IMR-90 (cell line): Measurements from ENCODE around the gene GREB1L. TPM values are rescaled to one million over a fixed set of nuclear protein-coding genes. Genes with fewer than 3 reads are reported as not detected.

Source experiments
- ATAC-seq: fragments of 200-7000 bp; cut with Tn5 transposase; 2 replicates; pipeline ENCODE4 v1.9.1; 2020; ENCODE audit warnings: low read depth, mild to moderate bottlenecking, moderate library complexity
- BruUV-seq: library from RNA; stranded (reverse); fragments of 400-500 nt; replicated peaks from 2 replicates; lab custom pipeline; 2021; lab: Mats Ljungman, UMichigan
- CTCF ChIA-PET: fragments of 300-600 bp; formaldehyde crosslinking; extraction: SDS; loops from one replicate; lab custom pipeline; 2021; ENCODE audit warnings: antibody characterized with exemption; lab: Yijun Ruan, JAX
- POLR2A ChIA-PET: fragments of 300-600 bp; sonication (Branson Sonifier 250); formaldehyde crosslinking; loops from one replicate; lab custom pipeline; 2022; ENCODE audit warnings: antibody characterized with exemption; ENCODE audit not compliant: unreplicated experiment; lab: Charles Lee
- DNase-seq: peaks from one replicate; pipeline ENCODE4 v3.0.0; 2013
- H2AFZ ChIP-seq: replicated peaks from 2 replicates; pipeline ENCODE3; 2013; ENCODE audit warnings: low read length, mild to moderate bottlenecking; ENCODE audit not compliant: poor library complexity
- H2AK5ac ChIP-seq: 2 replicates; pipeline ENCODE4 v1.6.1; 2013; ENCODE audit warnings: low read depth, low read length, inconsistent platforms
- H2AK9ac ChIP-seq: replicated peaks from 2 replicates; pipeline ENCODE3; 2013; ENCODE audit warnings: mild to moderate bottlenecking, low read depth, low read length, moderate library complexity; ENCODE audit not compliant: poor library complexity
- H2BK120ac ChIP-seq: 2 replicates; pipeline ENCODE4 v1.6.1; 2013; ENCODE audit warnings: low read depth, low read length, inconsistent platforms
- H2BK15ac ChIP-seq: 3 replicates; pipeline ENCODE4 v1.6.1; 2013; ENCODE audit warnings: low read depth, low read length, inconsistent platforms
- H2BK20ac ChIP-seq: 2 replicates; pipeline ENCODE4 v1.6.1; 2013; ENCODE audit warnings: low read depth, mild to moderate bottlenecking, inconsistent platforms, low read length, moderate library complexity
- H2BK5ac ChIP-seq: 2 replicates; pipeline ENCODE4 v1.6.1; 2013; ENCODE audit warnings: mild to moderate bottlenecking, low read depth, low read length, inconsistent platforms; ENCODE audit not compliant: poor library complexity, severe bottlenecking
- H3K14ac ChIP-seq: replicated peaks from 2 replicates; pipeline ENCODE4 v1.6.1; 2013; ENCODE audit warnings: low read depth, low read length, inconsistent platforms
- H3K18ac ChIP-seq: 2 replicates; pipeline ENCODE4 v1.6.1; 2013; ENCODE audit warnings: low read depth, low read length, control low read depth
- H3K23ac ChIP-seq: 2 replicates; pipeline ENCODE4 v1.6.1; 2013; ENCODE audit warnings: low read depth, low read length, inconsistent platforms
- H3K27ac ChIP-seq: 2 replicates; pipeline ENCODE4 v1.5.1; 2013; ENCODE audit warnings: mild to moderate bottlenecking, control low read depth, low read length; ENCODE audit not compliant: insufficient read depth
- H3K27me3 ChIP-seq: 2 replicates; pipeline ENCODE4 v1.6.1; 2013; ENCODE audit warnings: low read length; ENCODE audit not compliant: control insufficient read depth, insufficient read depth
- H3K36me3 ChIP-seq: 2 replicates; pipeline ENCODE4 v1.6.1; 2013; ENCODE audit warnings: low read length, mixed read lengths; ENCODE audit not compliant: control insufficient read depth, insufficient read depth
- H3K4ac ChIP-seq: 2 replicates; pipeline ENCODE4 v1.6.1; 2013; ENCODE audit warnings: low read depth, low read length, inconsistent platforms
- H3K4me1 ChIP-seq: 2 replicates; pipeline ENCODE4 v1.6.1; 2013; ENCODE audit warnings: low read length, mixed read lengths; ENCODE audit not compliant: control insufficient read depth, insufficient read depth
- H3K4me2 ChIP-seq: 2 replicates; pipeline ENCODE4 v1.6.1; 2013; ENCODE audit warnings: low read depth, mild to moderate bottlenecking, control low read depth, low read length, moderate library complexity
- H3K4me3 ChIP-seq: 2 replicates; pipeline ENCODE4 v1.5.1; 2013; ENCODE audit warnings: low read depth, mild to moderate bottlenecking, control low read depth, low read length, moderate library complexity; ENCODE audit not compliant: insufficient read depth
- H3K56ac ChIP-seq: 2 replicates; pipeline ENCODE4 v1.6.1; 2013; ENCODE audit warnings: low read length, inconsistent platforms; ENCODE audit not compliant: insufficient read depth; ENCODE audit errors: extremely low read depth
- H3K79me1 ChIP-seq, 2 experiments: 2 replicates each; pipeline ENCODE4 v1.6.1; 2013; ENCODE audit warnings: low read length in 2 of 2, inconsistent platforms in 1 of 2, low read depth in 1 of 2
- H3K9ac ChIP-seq: 2 replicates; pipeline ENCODE4 v1.6.1; 2013; ENCODE audit warnings: low read depth, low read length, control low read depth
- H3K9me1 ChIP-seq: 2 replicates; pipeline ENCODE4 v1.6.1; 2013; ENCODE audit warnings: low read length, inconsistent platforms; ENCODE audit not compliant: insufficient read depth
- H3K9me3 ChIP-seq: 2 replicates; pipeline ENCODE4 v1.6.1; 2013; ENCODE audit warnings: low read length; ENCODE audit not compliant: control insufficient read depth, insufficient read depth
- H4K20me1 ChIP-seq: 2 replicates; pipeline ENCODE4 v1.6.1; 2013; ENCODE audit warnings: low read length, inconsistent platforms; ENCODE audit not compliant: insufficient read depth
- H4K5ac ChIP-seq: 2 replicates; pipeline ENCODE4 v1.6.1; 2013; ENCODE audit warnings: mild to moderate bottlenecking, low read depth, low read length, control low read depth
- H4K8ac ChIP-seq, 2 experiments: 2 replicates each; pipeline ENCODE4 v1.6.1; 2013; ENCODE audit warnings: low read depth in 2 of 2, low read length in 2 of 2, control low read depth in 1 of 2, inconsistent platforms in 1 of 2
- H4K91ac ChIP-seq: 2 replicates; pipeline ENCODE4 v1.6.1; 2013; ENCODE audit warnings: low read depth, low read length, inconsistent platforms; ENCODE audit not compliant: insufficient read depth
- CEBPB ChIP-seq: IDR thresholded peaks from 2 replicates; pipeline ENCODE4 v1.6.1; 2012; ENCODE audit warnings: low read depth, low read length, improper control_type of control experiment
- CTCF ChIP-seq: conservative IDR thresholded peaks from 2 replicates; pipeline ENCODE4 v1.5.1; 2012; ENCODE audit warnings: mild to moderate bottlenecking, low read depth, low read length, improper control_type of control experiment
- FOS ChIP-seq: fragments of 150-350 bp; IDR thresholded peaks from 2 replicates; pipeline ENCODE4 v1.6.1; 2016; ENCODE audit warnings: low read depth, low read length
- NFE2L2 ChIP-seq: fragments of 150-350 bp; IDR thresholded peaks from 2 replicates; pipeline ENCODE4 v1.6.1; 2016; ENCODE audit warnings: low read depth, mild to moderate bottlenecking, low read length
- RAD21 ChIP-seq: IDR thresholded peaks from 2 replicates; pipeline ENCODE4 v1.6.1; 2012; ENCODE audit warnings: low read length, improper control_type of control experiment
- RCOR1 ChIP-seq: IDR thresholded peaks from 2 replicates; pipeline ENCODE4 v1.6.1; 2012; ENCODE audit warnings: mild to moderate bottlenecking, low read length, improper control_type of control experiment; ENCODE audit not compliant: insufficient replicate concordance
- SMC3 ChIP-seq: fragments of 150-350 bp; IDR thresholded peaks from 2 replicates; pipeline ENCODE4 v1.6.1; 2016; ENCODE audit warnings: low read depth, mild to moderate bottlenecking, antibody characterized with exemption, low read length, moderate library complexity
- WGBS, 2 experiments: methylation state at CpG; one replicate each; pipeline versions ENCODE4 v1.1.5 to v1.1.7; 2013; ENCODE audit warnings: missing lambda C conversion rate in 2 of 2; ENCODE audit not compliant: insufficient read length in 1 of 2; ENCODE audit errors: extremely low coverage in 2 of 2; 5-methylcytosine and 5-hydroxymethylcytosine counted together
- dilution Hi-C: fragments of 300-500 bp; cut with HindIII; formaldehyde crosslinking; loops from one replicate; pipeline ENCODE4 v1.14.3; 2018; ENCODE audit warnings: low sequenced_read_pairs; ENCODE audit not compliant: unreplicated experiment
- in situ Hi-C: fragments of 300-500 bp; cut with MboI; formaldehyde crosslinking; loops from 3 replicates; pipeline ENCODE4 v1.14.3; 2019; ENCODE audit warnings: low sequenced_read_pairs, inconsistent platforms, mixed read lengths
- intact Hi-C: fragments of 100-400 bp; cut with micrococcal nuclease; formaldehyde crosslinking; loops from 2 replicates; pipeline ENCODE4 v1.10.0; 2022
- polyA plus RNA-seq, 3 experiments: library from polyadenylated mRNA; depleted of rRNA; stranded (reverse); fragments of >200 nt; gene quantifications; 2 replicates each; pipeline ENCODE4 v1.2.3, GENCODE V29; 2012; ENCODE audit warnings: low replicate concordance in 1 of 3
- total RNA-seq: library from RNA; depleted of rRNA; stranded (reverse); fragments of >200 nt; gene quantifications from 2 replicates; pipeline ENCODE4 v1.2.3, GENCODE V29; 2012

The GREB1L gene
- total and polyA plus RNA-seq, 2 of the 4 experiments (the other 2 are of a cell fraction), result under 0.01 to 0.02 TPM

- TF ChIP-seq RCOR1, result no peak
These were observed 201.9 kb downstream of the GREB1L start (continued) for GRCh38 chr18:21443776-21444464.

GRCh38 chr18:21444465-21445212, 202.6 kb downstream of the GREB1L start:
- Histone ChIP-seq H3K4ac (no peak overlapping the region), H2BK120ac (no peak overlapping the region), H3K18ac (no peak overlapping the region), H2AFZ (no peak overlapping the region), H2BK15ac (no peak overlapping the region), H3K9me1 (no peaks in the 10 kb centered on the region), H2AK5ac (no peak overlapping the region), H3K23ac (no peak overlapping the region), H3K4me3 (no peak overlapping the region), H3K56ac (no peak overlapping the region), H3K14ac (no peak overlapping the region), H3K4me1 (peaks cover 2% of the 10 kb centered on the region), H3K27ac (no peak overlapping the region), H3K4me2 (no peak overlapping the region), H3K27me3 (peaks cover 6% of the 10 kb centered on the region), H2AK9ac (no peak overlapping the region), H3K36me3 (no peaks in the 10 kb centered on the region), H4K8ac (no peak overlapping the region), H3K9me3 (no peaks in the 10 kb centered on the region), H3K79me1 (no peaks in the 10 kb centered on the region), H3K9ac (no peak overlapping the region), H2BK5ac (no peak overlapping the region), H4K20me1 (no peaks in the 10 kb centered on the region), H4K5ac (no peak overlapping the region), H4K91ac (no peak overlapping the region), H2BK20ac (no peak overlapping the region)
- TF ChIP-seq RCOR1 (no peak), SMC3 (peak; percentile 69), CTCF (peak; percentile 67), NFE2L2 (no peak), FOS (no peak), CEBPB (no peak), RAD21 (peak; percentile 65)
- WGBS, 2 experiments, result 100% methylated on average over 1 of the region's 6 CpGs; no CpG with 5 or more reads in 1 of the 2 experiments
- in situ Hi-C loops, result loop anchor here (10.0 kb wide), 1 partner anchor 470 kb away; no protein-coding TSS in a partner anchor
- dilution Hi-C loops, result no loop called here
- intact Hi-C loops, result loop anchor here (1.0 to 5.0 kb wide), 3 partner anchors 249 to 392 kb away; no protein-coding TSS in a partner anchor
- ChIA-PET CTCF (interaction anchor here (0.5 to 2.2 kb wide), 4 partner anchors 12 to 478 kb away, joined by 3 to 15 read pairs (median 3); no protein-coding TSS in a partner anchor), POLR2A (no interaction called here)
- DNase-seq, result peak; percentile 59
- ATAC-seq, result peak; percentile 79
- no TSS peak for BruUV-seq
